GF-D8 (cell line): ENCODE measurements around the gene PTPRE.

Experiments used
- DNase-seq: peaks from one replicate; lab custom pipeline; 2025; lab: John Stamatoyannopoulos, UW

Gene PTPRE

DNA sequence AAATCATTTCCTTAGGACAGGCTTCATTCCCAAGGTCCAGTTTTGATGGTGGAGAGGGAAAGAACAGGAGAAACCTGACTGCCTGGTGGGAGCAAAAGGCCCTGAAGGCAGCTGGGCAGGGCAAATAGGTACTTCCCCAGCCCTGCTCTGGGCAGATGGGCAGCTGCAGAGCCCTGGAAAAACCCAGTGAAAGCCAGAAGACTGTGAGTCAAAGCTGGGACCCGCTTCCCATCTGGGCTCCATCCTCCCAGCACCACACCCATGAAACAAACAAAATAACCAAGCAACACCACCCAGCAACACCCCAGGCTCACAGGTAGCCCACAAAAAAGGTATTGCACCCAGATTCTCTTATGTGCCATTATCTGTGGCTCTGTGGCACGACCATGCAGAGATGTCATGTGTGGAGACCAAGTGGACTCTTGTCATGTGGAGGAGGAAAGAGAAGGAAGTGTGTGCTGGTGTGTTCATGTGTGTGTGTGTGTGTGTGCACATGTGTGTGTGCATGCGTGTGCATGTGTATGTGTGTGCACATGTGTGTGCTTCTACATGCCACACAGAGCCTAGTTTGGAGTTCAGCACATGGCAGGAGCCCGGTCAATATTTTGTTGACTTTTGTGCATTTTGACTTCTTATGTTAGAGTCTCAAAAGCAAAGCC lies 24.0 kb upstream of the PTPRE start:
- no peak for DNase-seq

GRCh38 chr10:127883516-127883915 lies 23.4 kb upstream of the PTPRE start:
- DNase-seq: no peak

- no peak for DNase-seq
Observed at GRCh38 chr10:127884501-127884900, 22.4 kb upstream of the PTPRE start.

GRCh38 chr10:127886371-127887051 lies 20.4 kb upstream of the PTPRE start:
- no peak for DNase-seq

GRCh38 chr10:127887541-127888415 lies 19.1 kb upstream of the PTPRE start:
- no peak for DNase-seq

GRCh38 chr10:127888521-127889312 lies 18.2 kb upstream of the PTPRE start:
- DNase-seq: no peak

DNA sequence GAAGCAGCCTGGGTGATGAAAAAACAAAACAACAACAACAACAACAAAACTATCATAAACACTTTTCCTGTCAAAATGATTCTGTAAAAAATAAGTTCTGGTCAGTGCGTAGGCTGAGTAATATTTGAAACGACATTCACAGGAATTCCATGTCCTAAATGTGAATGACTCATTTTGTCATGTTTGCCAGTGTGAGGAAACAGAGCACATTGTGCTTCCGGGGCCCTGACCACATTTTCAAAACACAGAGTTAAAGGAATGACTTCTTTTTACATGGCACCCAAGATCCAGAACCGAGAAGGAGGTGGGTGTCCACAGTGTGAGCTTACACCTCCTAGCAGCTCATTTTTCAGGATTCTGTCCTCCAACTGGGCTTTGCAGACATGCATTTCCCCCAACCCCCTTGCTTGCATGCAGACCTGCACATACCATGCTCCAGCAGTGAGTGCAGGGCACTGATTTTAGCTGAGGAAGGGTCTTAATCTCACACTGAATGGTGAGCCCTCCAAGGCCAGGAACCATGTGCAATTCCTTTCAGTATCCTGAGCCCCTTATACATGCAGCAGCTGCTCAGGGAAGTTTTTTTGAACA lies 17.2 kb upstream of the PTPRE start:
- DNase-seq: no peak

DNA sequence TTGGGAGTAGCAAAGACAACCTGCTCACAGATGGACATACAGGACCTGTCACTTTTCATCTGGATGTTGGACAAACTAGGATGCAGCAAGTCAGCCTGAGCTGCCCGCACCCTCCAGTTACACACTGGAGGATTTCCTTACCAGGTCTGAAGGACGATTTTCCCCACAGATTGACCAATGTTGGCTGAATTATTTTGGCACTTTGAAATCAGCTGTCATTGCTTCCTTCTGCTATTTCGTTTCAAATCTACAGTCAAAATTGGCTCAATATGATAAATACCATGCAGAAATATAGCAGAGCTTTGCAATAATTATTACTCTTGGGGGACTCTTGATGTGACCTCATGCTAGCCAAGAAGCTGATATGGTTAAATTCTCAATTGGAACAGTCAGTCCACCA lies 16.7 kb upstream of the PTPRE start:
- DNase-seq: no peak

GRCh38 chr10:127890832-127891334 lies 16.0 kb upstream of the PTPRE start:
- DNase-seq: no peak

DNA sequence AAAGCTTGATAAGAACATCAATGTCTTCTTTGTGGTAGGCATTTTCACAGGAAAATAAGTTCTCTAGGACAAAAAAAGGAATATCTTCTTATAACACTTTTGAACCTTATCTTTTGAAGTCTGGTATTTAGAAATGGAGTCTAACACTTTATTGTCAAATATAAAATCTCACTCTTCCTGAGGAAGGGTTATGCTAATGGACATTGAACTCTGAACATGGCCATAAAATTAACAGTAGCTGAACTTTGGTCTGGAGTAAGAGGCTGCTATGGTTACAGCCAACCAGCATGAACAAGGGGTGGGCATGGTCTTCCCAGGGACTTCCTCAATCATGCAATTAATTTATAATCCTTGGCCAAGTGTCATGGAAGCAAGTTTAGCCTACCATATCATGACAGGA lies 14.2 kb upstream of the PTPRE start, which contains the start of gene CLRN3:
Gene CLRN3 (minus strand): TSS at position 199 of the 400 bp plus-strand sequence. CDS start 157 bp downstream, at position 42.
- no peak for DNase-seq

DNA sequence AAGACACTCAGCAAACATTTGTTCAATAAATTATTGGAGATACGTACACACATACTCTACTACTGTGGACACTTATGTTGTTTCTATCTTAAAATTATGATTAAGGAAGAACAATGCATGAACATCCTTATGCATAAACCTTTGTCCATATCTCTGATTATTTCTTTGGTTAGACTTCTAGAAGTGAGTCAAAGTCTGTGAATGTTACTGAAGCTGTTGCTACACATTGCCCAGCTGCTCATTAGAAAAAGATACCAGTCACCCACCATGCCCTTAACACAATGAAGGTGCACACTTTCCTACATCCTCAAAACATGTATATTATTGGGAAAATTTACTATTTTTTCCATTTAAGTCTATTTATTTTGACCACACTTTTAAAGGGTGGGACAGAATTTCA lies 12.8 kb upstream of the PTPRE start:
- no peak for DNase-seq

DNA sequence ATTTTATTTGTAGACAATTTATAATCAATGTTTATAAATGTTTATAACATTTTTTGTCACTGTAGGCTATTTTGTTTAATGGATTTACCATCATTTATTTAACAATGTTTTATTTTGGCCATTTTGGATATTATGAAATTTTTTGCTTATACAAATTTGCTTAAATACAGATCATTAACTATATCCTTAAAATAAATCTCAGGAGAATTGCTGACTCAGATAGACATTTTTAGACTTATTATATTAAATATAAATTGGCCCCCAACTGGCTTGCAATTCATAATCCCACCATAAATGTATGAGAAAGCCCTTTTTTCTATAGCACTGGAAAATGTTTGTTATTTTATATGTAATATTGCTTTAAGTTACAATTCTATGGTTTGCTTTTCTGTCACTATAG lies 10.3 kb upstream of the PTPRE start:
- no peak for DNase-seq

DNA sequence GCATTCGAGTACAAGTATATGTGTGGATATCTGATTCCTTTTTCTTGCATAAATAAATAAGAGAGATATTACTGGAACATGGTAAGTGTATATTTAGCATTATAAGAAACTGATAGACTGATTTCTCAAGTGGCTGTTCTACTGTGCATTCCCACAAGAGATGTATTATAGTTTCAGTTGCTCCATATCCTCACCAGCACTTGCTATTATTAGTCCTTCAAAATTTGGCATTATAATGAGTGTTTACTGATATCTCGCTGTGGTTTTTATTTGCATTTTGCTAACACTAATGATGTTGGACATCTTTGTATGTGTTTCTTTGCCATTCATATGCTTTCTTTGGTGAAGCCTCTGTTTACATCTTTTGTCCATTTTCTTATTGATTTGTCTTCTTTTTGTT lies 9.7 kb upstream of the PTPRE start:
- DNase-seq: no peak

DNA sequence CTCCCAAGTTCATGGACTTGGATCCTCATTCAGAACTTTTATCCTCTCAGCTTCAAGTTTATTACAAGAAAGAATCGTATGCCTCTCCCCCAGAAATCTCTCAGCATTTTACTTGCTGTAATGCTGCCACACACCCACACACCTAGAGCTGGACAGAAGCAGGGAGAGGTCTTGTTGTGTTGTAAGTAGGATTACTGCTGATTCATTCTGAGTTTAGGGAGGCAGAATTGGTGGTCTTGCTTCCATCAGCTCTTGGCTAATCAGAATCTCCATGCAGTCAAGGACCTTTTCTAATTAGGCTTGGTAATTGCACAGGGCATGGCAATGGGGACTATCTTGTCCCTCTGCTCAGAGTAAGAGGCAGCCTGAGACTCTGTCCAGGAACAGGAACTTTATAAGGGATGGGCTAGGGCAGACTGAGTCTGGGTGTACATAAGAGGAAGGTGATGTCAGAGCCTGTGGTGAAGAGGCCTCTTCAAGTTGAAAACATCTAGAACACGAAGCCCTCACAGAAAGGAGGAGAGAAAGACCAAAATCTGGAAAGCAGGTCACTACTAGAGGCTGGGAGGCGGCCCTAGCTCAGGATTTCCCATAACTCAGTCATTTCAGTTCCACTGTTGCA lies 7.0 kb upstream of the PTPRE start:
- no peak for DNase-seq

GRCh38 chr10:127903789-127904188 lies 3.1 kb upstream of the PTPRE start:
- no peak for DNase-seq

GRCh38 chr10:127904311-127905000 lies 2.4 kb upstream of the PTPRE start:
- DNase-seq: no peak

GRCh38 chr10:127905001-127905847 lies 1.7 kb upstream of the PTPRE start:
- DNase-seq: no peak

DNA sequence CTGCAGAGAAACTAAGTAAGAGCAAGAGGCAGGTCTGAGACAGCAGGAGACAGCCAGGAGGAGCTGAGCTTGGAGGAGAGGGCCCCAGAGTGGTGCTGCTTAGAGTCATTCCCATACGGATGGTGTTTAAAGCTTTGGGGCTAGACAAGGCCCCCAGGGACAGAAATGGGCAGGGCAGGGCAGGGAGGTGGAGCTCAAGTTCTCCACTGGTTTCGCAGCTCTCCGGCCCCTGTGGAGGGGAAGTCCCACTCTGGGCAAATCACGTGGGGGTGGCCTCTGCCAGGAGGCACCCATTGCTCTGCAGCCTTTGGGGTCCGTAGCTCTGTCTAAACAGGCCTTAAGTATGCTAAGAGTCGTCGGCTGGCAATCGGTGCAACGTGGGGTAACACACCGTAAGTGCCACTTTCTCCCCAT lies 1.0 kb upstream of the PTPRE start:
- DNase-seq: no peak

GRCh38 chr10:127907411-127908105 lies 655 bp downstream of the PTPRE start:
- DNase-seq: no peak
